Measurements from ENCODE around the gene B4GAT1.

B4GAT1 gene

GRCh38 chr11:66309475-66309874, 38.0 kb downstream of the B4GAT1 start:
- H3K4me3 ChIP-seq (replicated peaks in 1 of 2; ENCODE audit: low read depth in 2 of 2, low read length in 2 of 2), result no peak overlapping the region
- TF ChIP-seq CTCF (IDR thresholded peaks at IDR 0.05; ENCODE audit: low read depth, low read length), result no peak
- no peak for DNase-seq (ENCODE audit: low read depth in 2 of 2)

GRCh38 chr11:66302656-66303055, 44.8 kb downstream of the B4GAT1 start:
- DNase-seq (ENCODE audit: low read depth in 2 of 2), result no peak
- no peak for TF ChIP-seq CTCF (IDR thresholded peaks at IDR 0.05; ENCODE audit: low read depth, low read length)
- H3K4me3 ChIP-seq (replicated peaks in 1 of 2; ENCODE audit: low read depth in 2 of 2, low read length in 2 of 2), result no peak overlapping the region

DNA sequence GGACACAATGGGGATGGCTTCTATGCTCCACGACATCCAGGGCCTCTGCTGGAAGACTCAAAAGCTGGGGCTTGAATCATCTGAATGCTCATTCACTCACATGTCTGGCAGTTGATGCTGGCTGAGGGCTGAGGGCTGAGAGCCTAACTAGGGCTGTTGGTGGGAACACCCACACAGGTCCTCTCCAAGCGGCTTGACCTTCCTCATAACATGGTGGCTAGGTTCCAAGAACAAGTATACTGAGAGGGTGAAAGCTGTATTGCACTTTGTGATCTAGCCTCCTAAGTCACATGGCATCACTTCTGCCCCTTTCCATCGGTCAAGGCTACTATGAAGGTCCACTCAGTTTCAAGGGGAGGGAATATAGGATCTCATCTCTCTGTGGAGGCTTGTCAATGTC, 48.2 kb downstream of the B4GAT1 start:
- no peak for TF ChIP-seq CTCF (IDR thresholded peaks at IDR 0.05; ENCODE audit: low read depth, low read length)
- H3K4me3 ChIP-seq (replicated peaks in 1 of 2; ENCODE audit: low read depth in 2 of 2, low read length in 2 of 2), result no peak overlapping the region
- no peak for DNase-seq (ENCODE audit: low read depth in 2 of 2)

GRCh38 chr11:66297610-66298009, 49.8 kb downstream of the B4GAT1 start:
- no peak for TF ChIP-seq CTCF (IDR thresholded peaks at IDR 0.05; ENCODE audit: low read depth, low read length)
- DNase-seq (ENCODE audit: low read depth in 2 of 2), result no peak
- no peak overlapping the region for H3K4me3 ChIP-seq (replicated peaks in 1 of 2; ENCODE audit: low read depth in 2 of 2, low read length in 2 of 2)

Data from cardiac fibroblast (primary cell).